Measurements from ENCODE around the gene MGRN1.

GRCh38 chr16:4578961-4579530 lies 45.6 kb upstream of the MGRN1 start:
- TF ChIP-seq ZFP3 (CRISPR knock-in tag; IDR thresholded peaks at IDR 0.05) (no peak), POU6F1 (CRISPR knock-in tag; IDR thresholded peaks at IDR 0.05; ENCODE audit: borderline replicate concordance, low read depth) (no peak), TSHZ2 (CRISPR knock-in tag; IDR thresholded peaks at IDR 0.05) (no peak), CREB5 (CRISPR knock-in tag; IDR thresholded peaks at IDR 0.05; ENCODE audit: low read depth) (no peak), PATZ1 (CRISPR knock-in tag; IDR thresholded peaks at IDR 0.05; ENCODE audit: borderline replicate concordance) (no peak), PPARA (CRISPR knock-in tag; IDR thresholded peaks at IDR 0.05; ENCODE audit: borderline replicate concordance) (no peak), OSR1 (CRISPR knock-in tag; IDR thresholded peaks at IDR 0.05) (no peak), GLIS3 (CRISPR knock-in tag; IDR thresholded peaks at IDR 0.05) (no peak), RARB (CRISPR knock-in tag; IDR thresholded peaks at IDR 0.05) (no peak), ARNTL (CRISPR knock-in tag; IDR thresholded peaks at IDR 0.05; ENCODE audit: borderline replicate concordance, low read depth) (no peak)

All from SK-N-SH treated with all-trans-retinoic acid at 6 μM for 48 hours (cell line).